HCT116 (cell line): ENCODE measurements around the gene LRCH3. TPM values are rescaled to one million over a fixed set of nuclear protein-coding genes. Genes with fewer than 3 reads are reported as not detected.

ENCODE experiments used
- ATAC-seq: fragments of 200-7000 bp; cut with Tn5 transposase; 2 replicates; pipeline ENCODE4 v1.9.1; 2020; ENCODE audit warnings: mild to moderate bottlenecking, moderate library complexity
- BruUV-seq: library from RNA; stranded (reverse); fragments of 400-500 nt; replicated peaks from 2 replicates; lab custom pipeline; 2021; lab: Mats Ljungman, UMichigan
- CTCF ChIA-PET: fragments of 300-600 bp; sonication (Branson Sonifier 250); formaldehyde crosslinking; loops from one replicate; lab custom pipeline; 2021; ENCODE audit warnings: antibody characterized with exemption; lab: Charles Lee
- POLR2A ChIA-PET: fragments of 300-600, 350-600 bp; sonication (Branson Sonifier 250); formaldehyde crosslinking; loops from one replicate; lab custom pipeline; 2021; ENCODE audit warnings: antibody characterized with exemption; lab: Charles Lee
- RAD21 ChIA-PET, 2 experiments: fragments of 300-600 bp; sonication (Branson Sonifier 250); formaldehyde crosslinking; loops; one replicate each; lab custom pipeline; 2023; ENCODE audit warnings: low total read pairs in 2 of 2; ENCODE audit not compliant: uncharacterized antibody in 2 of 2, unreplicated experiment in 2 of 2, low non-redundant PET in 1 of 2; lab: Charles Lee
- DNase-seq: peaks from one replicate; pipeline ENCODE4 v3.0.0-alpha.2; 2010; ENCODE audit warnings: low read depth, low spot score
- H2AFZ ChIP-seq: fragments of 200-600 bp; shearing (Covaris generic), sonication (generic); 2 replicates; pipeline ENCODE4 v1.6.1; 2017; ENCODE audit warnings: low read depth, mixed run types, mixed read lengths, antibody characterized with exemption, low read length; ENCODE audit not compliant: poor library complexity, severe bottlenecking
- H3K27ac ChIP-seq: 2 replicates; pipeline ENCODE4 v1.5.1; 2012; ENCODE audit warnings: low read depth, low read length
- H3K27me3 ChIP-seq: fragments of 200-600 bp; sonication (generic); 2 replicates; pipeline ENCODE4 v1.6.1; 2016; ENCODE audit warnings: mixed run types, low read length, mixed read lengths; ENCODE audit not compliant: insufficient read depth
- H3K36me3 ChIP-seq, 2 experiments: fragments of 200-500 bp in 1 of 2; fragments of 200-600 bp in 1 of 2; sonication (Bioruptor generic) in 1 of 2; sonication (generic) in 1 of 2; 2 replicates each; pipeline versions ENCODE4 v1.5.1 to v1.6.1; 2014 to 2016; ENCODE audit warnings: low read length in 2 of 2, inconsistent platforms in 1 of 2, mixed read lengths in 1 of 2, mixed run types in 1 of 2; ENCODE audit not compliant: insufficient read depth in 2 of 2, control insufficient read depth in 1 of 2
- H3K4me1 ChIP-seq, 2 experiments: fragments of 200-600 bp in 1 of 2; sonication (generic) in 1 of 2; 2 replicates each; pipeline versions ENCODE4 v1.5.1 to v1.6.1; 2012 to 2017; ENCODE audit warnings: low read length in 2 of 2, inconsistent platforms in 1 of 2, mild to moderate bottlenecking in 1 of 2, mixed read lengths in 1 of 2, mixed run types in 1 of 2, moderate library complexity in 1 of 2; ENCODE audit not compliant: insufficient read depth in 2 of 2, control insufficient read depth in 1 of 2
- H3K4me2 ChIP-seq: fragments of 200-600 bp; sonication (generic); 2 replicates; pipeline ENCODE4 v1.6.1; 2017; ENCODE audit warnings: mixed run types, low read length, mixed read lengths
- H3K4me3 ChIP-seq, 2 experiments: fragments of 200-600 bp in 1 of 2; sonication (generic) in 1 of 2; replicated peaks in 1 of 2; 2 replicates each; pipeline ENCODE4 v1.5.1; 2011 to 2016; ENCODE audit warnings: low read length in 2 of 2, control low read depth in 1 of 2, low read depth in 1 of 2, mild to moderate bottlenecking in 1 of 2, mixed read lengths in 1 of 2, mixed run types in 1 of 2
- H3K79me2 ChIP-seq: fragments of 200-600 bp; sonication (generic); 2 replicates; pipeline ENCODE4 v1.6.1; 2017; ENCODE audit warnings: mild to moderate bottlenecking, mixed run types, low read length, moderate library complexity, mixed read lengths; ENCODE audit not compliant: insufficient read depth
- H3K9ac ChIP-seq: fragments of 200-600 bp; sonication (generic); 2 replicates; pipeline ENCODE4 v1.6.1; 2016; ENCODE audit warnings: low read length, mixed read lengths
- H3K9me2 ChIP-seq: fragments of 200-600 bp; sonication (generic), shearing (Covaris generic); 2 replicates; pipeline ENCODE4 v1.6.1; 2017; ENCODE audit warnings: mixed run types, mild to moderate bottlenecking, moderate library complexity; ENCODE audit not compliant: insufficient read depth
- H3K9me3 ChIP-seq, 2 experiments: fragments of 200-500 bp in 1 of 2; fragments of 200-600 bp in 1 of 2; sonication (Bioruptor generic) in 1 of 2; sonication (generic) in 1 of 2; 2 replicates each; pipeline ENCODE4 v1.6.1; 2014 to 2017; ENCODE audit warnings: low read length in 2 of 2, mixed read lengths in 2 of 2, inconsistent platforms in 1 of 2, low read depth in 1 of 2, mild to moderate bottlenecking in 1 of 2, mixed run types in 1 of 2, moderate library complexity in 1 of 2; ENCODE audit not compliant: control insufficient read depth in 1 of 2, insufficient read depth in 1 of 2
- H4K20me1 ChIP-seq: fragments of 200-600 bp; sonication (generic), shearing (Covaris generic); 2 replicates; pipeline ENCODE4 v1.6.1; 2017; ENCODE audit warnings: mixed run types, mild to moderate bottlenecking, moderate library complexity; ENCODE audit not compliant: insufficient read depth
- CTCF ChIP-seq, 3 experiments: fragments of 200-600 bp in 1 of 3; sonication (generic) in 1 of 3; IDR thresholded peaks in 2 of 3; conservative IDR thresholded peaks in 1 of 3; 2 replicates each; pipeline ENCODE4 v1.5.1; 2012 to 2017; ENCODE audit warnings: low read depth in 2 of 3, low read length in 2 of 3, antibody characterized with exemption in 1 of 3, borderline replicate concordance in 1 of 3, control low read depth in 1 of 3, mild to moderate bottlenecking in 1 of 3, mixed read lengths in 1 of 3, mixed run types in 1 of 3, moderate library complexity in 1 of 3; ENCODE audit not compliant: insufficient read depth in 1 of 3
- EGR1 ChIP-seq: IDR thresholded peaks from 2 replicates; pipeline ENCODE4 v1.6.1; 2012; ENCODE audit warnings: low read depth
- EZH2 ChIP-seq: fragments of 200-600 bp; sonication (generic); IDR thresholded peaks from 2 replicates; pipeline ENCODE4 v1.6.1; 2017; ENCODE audit warnings: antibody characterized with exemption, mixed run types
- EZH2phosphoT487 ChIP-seq: fragments of 200-600 bp; IDR thresholded peaks from 2 replicates; pipeline ENCODE4 v1.6.1; 2018; ENCODE audit warnings: antibody characterized with exemption, borderline replicate concordance
- MAX ChIP-seq: IDR thresholded peaks from 2 replicates; pipeline ENCODE4 v1.6.1; 2012
- REST ChIP-seq: IDR thresholded peaks from 2 replicates; pipeline ENCODE4 v1.6.1; 2012; ENCODE audit warnings: low read depth
- TCF7L2 ChIP-seq: IDR thresholded peaks from 2 replicates; pipeline ENCODE4 v1.7.0; 2011; ENCODE audit warnings: borderline replicate concordance, inconsistent platforms; ENCODE audit not compliant: insufficient read depth, insufficient read length; ENCODE audit errors: extremely low read depth
- YY1 ChIP-seq: IDR thresholded peaks from 2 replicates; pipeline ENCODE4 v1.6.1; 2011; ENCODE audit warnings: low read length, low read depth, moderate library complexity, mild to moderate bottlenecking; ENCODE audit not compliant: insufficient replicate concordance; ENCODE audit errors: extremely low read depth
- ZNF274 ChIP-seq: fragments of 200-500 bp; sonication (Bioruptor generic); IDR thresholded peaks from 2 replicates; pipeline ENCODE4 v1.6.1; 2014; ENCODE audit warnings: mild to moderate bottlenecking, low read depth, low read length, inconsistent platforms
- intact Hi-C: fragments of 100-400 bp; cut with micrococcal nuclease; formaldehyde crosslinking; loops from 2 replicates; pipeline ENCODE4 v1.10.0; 2022
- total RNA-seq: library from RNA; stranded (reverse); gene quantifications from one replicate; pipeline ENCODE4 v1.2.1, GENCODE V29; 2021; ENCODE audit not compliant: unreplicated experiment
- TF ChIP-seq, protein P1 (sequence below): IDR thresholded peaks from 2 replicates; pipeline ENCODE4 v1.6.1; 2012

LRCH3 gene
- total RNA-seq, 1 experiment from 2014 or later = 38.1 TPM

GRCh38 chr3:197798863-197799262, 7.8 kb downstream of the LRCH3 start:
- Histone ChIP-seq H3K4me1 (no peaks in the 10 kb centered on the region), H3K27ac (no peak overlapping the region), H3K36me3 (no peaks in the 10 kb centered on the region), H3K4me3 (no peak overlapping the region), H3K4me2 (no peak overlapping the region), H3K9ac (no peak overlapping the region), H3K79me2 (peaks cover 78% of the 10 kb centered on the region), H3K9me2 (no peaks in the 10 kb centered on the region), H3K27me3 (no peaks in the 10 kb centered on the region), H4K20me1 (no peaks in the 10 kb centered on the region), H2AFZ (no peak overlapping the region), H3K9me3 (no peaks in the 10 kb centered on the region)
- RAD21 ChIA-PET = no interaction called here
- CTCF ChIA-PET = no interaction called here
- POLR2A ChIA-PET = no interaction called here
- intact Hi-C loops = loop anchor here (10.0 kb wide), 1 partner anchor 114 kb away; no protein-coding TSS in a partner anchor
- TF ChIP-seq CTCF (IDR thresholded peaks at IDR 0.05 in 2 of 3, conservative IDR thresholded peaks at IDR 0.05 in 1 of 3; ENCODE audit: borderline replicate concordance in 1 of 3, insufficient read depth in 1 of 3, low read depth in 2 of 3, low read length in 2 of 3) = no peak
- no peak for TF ChIP-seq EGR1
- TF ChIP-seq ZNF274 = no peak
- TF ChIP-seq REST = no peak
- TF ChIP-seq, protein P1, sequence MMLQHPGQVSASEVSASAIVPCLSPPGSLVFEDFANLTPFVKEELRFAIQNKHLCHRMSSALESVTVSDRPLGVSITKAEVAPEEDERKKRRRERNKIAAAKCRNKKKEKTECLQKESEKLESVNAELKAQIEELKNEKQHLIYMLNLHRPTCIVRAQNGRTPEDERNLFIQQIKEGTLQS = no peak
- no peak for TF ChIP-seq YY1
- no peak for TF ChIP-seq EZH2phosphoT487
- no peak for TF ChIP-seq EZH2
- no peak for TF ChIP-seq TCF7L2
- TF ChIP-seq MAX = no peak
- no TSS peak for BruUV-seq
- no peak for ATAC-seq
- no peak for DNase-seq
